ENCODE measurements around the gene TRAPPC4.
A peak's percentile ranks its signal among the peaks of the same experiment; 100 is the strongest.
"Not testable (repeated sequence)": the region's sequence is repeated elsewhere in the genome, so short reads cannot be mapped to it uniquely, and the experiment has no call there.

The TRAPPC4 gene

GRCh38 chr11:119025099-119025473 lies 6.5 kb downstream of the TRAPPC4 start:
- H3K27me3 Mint-ChIP-seq: no peaks in the 10 kb centered on the region

GRCh38 chr11:119025541-119025940 lies 7.0 kb downstream of the TRAPPC4 start:
- no peak overlapping the region for H3K4me3 Mint-ChIP-seq
- peaks cover 54% of the 10 kb centered on the region for H3K4me1 Mint-ChIP-seq (ENCODE audit: low read depth)

More at GRCh38 chr11:119025099-119025473, 6.5 kb downstream of the TRAPPC4 start:
- H3K9me3 Mint-ChIP-seq: no peaks in the 10 kb centered on the region
- H3K36me3 Mint-ChIP-seq (ENCODE audit: low read depth): peaks cover 53% of the 10 kb centered on the region
- H3K4me3 Mint-ChIP-seq: no peak overlapping the region
- peak overlapping the region; percentile 13 for H3K27ac Mint-ChIP-seq
- peaks cover 58% of the 10 kb centered on the region for H3K4me1 Mint-ChIP-seq (ENCODE audit: low read depth)

DNA sequence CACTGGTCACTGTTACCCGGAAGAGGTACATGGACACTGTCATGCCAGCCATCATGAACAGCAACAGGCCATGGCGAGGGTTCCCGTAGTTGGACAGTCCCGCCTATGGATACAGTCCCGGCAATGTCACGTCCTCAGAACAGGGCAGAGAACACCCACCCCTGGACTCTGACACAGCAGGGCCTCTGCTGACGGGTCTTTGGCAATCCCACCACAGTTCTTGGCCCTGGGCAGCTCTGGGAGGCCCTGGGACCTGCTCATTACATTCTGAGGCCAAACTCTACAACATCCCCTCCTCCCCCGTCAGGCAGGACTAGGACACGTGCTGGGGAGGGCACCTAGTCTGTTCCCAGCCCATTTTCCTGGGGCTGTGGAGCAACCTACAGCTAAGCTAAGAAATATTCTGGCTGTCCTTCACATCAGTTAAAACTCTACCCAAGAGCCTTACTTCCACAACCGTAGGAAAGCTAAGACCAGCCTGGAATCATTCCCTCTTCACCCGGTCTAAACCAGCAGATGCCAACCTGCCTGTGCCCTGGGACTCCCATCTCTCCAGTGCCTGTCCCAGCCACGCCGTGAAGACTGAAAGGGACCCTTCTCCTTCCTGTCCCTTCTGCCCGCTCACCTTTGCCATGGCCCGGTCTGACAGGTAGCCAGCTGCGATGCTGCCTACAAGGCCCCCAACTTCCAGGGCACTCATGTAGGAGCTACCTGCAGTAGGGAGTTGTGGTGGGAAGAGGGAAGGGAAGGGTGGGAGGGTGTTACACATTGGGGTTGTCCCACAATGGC lies 7.6 kb downstream of the TRAPPC4 start:
- Mint-ChIP-seq H3K4me3 (no peak overlapping the region), H3K27ac (no peak overlapping the region)

More at GRCh38 chr11:119025541-119025940, 7.0 kb downstream of the TRAPPC4 start:
- Mint-ChIP-seq H3K36me3 (ENCODE audit: low read depth) (peaks cover 50% of the 10 kb centered on the region), H3K9me3 (no peaks in the 10 kb centered on the region), H3K27ac (peak overlapping the region; percentile 13), H3K27me3 (no peaks in the 10 kb centered on the region)

GRCh38 chr11:119026970-119027369 lies 8.4 kb downstream of the TRAPPC4 start:
- Mint-ChIP-seq H3K36me3 (ENCODE audit: low read depth) (peaks cover 42% of the 10 kb centered on the region), H3K27ac (peak overlapping the region; percentile 15), H3K27me3 (no peaks in the 10 kb centered on the region), H3K9me3 (no peaks in the 10 kb centered on the region), H3K4me3 (no peak overlapping the region), H3K4me1 (ENCODE audit: low read depth) (peaks cover 50% of the 10 kb centered on the region)

More for the DNA sequence above, 7.6 kb downstream of the TRAPPC4 start:
- Mint-ChIP-seq H3K27me3 (no peaks in the 10 kb centered on the region), H3K36me3 (ENCODE audit: low read depth) (peaks cover 48% of the 10 kb centered on the region), H3K4me1 (ENCODE audit: low read depth) (peaks cover 54% of the 10 kb centered on the region), H3K9me3 (no peaks in the 10 kb centered on the region)

DNA sequence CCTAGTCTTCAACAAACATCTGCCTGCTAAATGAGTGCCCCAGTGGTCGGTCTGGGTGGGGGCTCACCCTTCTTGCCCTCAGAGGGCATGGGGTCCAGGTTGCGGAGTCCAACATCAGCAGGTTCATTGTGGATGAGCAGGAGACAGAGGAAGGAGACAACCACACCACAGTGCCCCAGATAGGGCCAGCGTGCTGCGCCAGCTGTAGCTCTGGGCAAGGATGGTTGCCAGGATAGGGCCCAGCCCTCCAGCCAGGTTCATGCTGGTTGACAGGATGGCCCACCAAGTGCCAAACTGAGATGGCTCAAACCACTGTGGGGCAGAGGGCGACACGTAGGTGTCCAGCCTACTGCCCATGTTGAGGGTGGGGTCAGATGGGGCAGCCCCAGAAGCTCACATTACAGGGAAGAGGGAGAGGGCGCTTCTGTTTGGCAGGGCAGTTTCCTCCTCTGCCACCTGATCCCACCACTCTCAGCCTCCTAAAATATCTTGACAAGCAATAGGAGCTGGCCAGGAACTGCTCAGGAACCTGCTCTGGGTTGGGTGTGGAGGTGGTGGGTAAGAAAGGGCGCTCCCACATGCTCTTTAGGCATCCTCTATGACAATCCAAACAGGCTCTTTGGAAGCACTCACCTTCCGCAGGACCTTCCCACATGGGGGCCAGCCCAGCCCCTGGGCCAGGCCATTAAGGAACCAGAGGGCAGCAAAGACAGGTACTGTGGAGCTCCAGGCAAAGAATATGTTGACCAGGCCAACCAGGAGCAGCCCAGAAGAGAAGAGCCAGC lies 9.2 kb downstream of the TRAPPC4 start:
- Mint-ChIP-seq H3K27me3 (no peaks in the 10 kb centered on the region), H3K27ac (no peak overlapping the region), H3K4me3 (no peak overlapping the region), H3K4me1 (ENCODE audit: low read depth) (peaks cover 45% of the 10 kb centered on the region), H3K36me3 (ENCODE audit: low read depth) (peaks cover 37% of the 10 kb centered on the region), H3K9me3 (no peaks in the 10 kb centered on the region)

DNA sequence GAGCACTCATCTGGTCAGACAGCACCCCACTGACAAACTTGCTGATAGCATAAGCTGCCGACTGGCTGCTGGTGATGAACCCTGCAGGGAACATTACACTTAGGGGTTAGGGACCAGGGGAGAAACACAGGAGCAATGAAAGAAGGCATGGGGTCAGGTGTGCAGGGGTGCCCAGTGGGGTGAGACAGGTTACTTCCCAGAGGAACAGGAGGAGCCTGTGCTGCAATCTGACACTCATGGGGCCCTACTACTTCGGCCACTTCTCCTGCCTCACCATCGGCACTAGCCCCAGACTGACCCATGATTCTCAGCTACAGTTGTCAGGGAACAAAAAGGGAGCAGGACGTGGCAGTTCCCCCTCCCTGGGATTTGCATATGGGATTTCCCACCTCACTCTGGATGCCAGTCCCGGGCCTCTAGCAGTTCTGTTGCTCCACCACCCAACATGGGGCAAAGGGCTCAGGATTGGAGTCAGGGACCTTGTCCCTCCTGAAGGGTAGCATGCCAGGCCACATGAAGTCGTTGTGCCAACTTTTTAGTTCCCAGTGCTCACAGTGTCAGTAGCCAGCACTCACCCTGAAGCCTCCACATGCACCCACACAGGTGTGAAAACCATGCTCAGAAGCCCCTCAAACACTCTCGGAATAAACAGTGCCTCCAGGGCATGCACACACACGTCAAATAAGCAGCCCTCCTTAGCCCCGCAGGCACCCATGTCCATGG lies 9.9 kb downstream of the TRAPPC4 start:
- H3K9me3 Mint-ChIP-seq: no peaks in the 10 kb centered on the region
- peak overlapping the region; percentile 87 for H3K4me3 Mint-ChIP-seq
- no peaks in the 10 kb centered on the region for H3K27me3 Mint-ChIP-seq
- no peak overlapping the region for H3K27ac Mint-ChIP-seq
- H3K4me1 Mint-ChIP-seq (ENCODE audit: low read depth): peaks cover 37% of the 10 kb centered on the region
- H3K36me3 Mint-ChIP-seq (ENCODE audit: low read depth): peaks cover 32% of the 10 kb centered on the region

DNA sequence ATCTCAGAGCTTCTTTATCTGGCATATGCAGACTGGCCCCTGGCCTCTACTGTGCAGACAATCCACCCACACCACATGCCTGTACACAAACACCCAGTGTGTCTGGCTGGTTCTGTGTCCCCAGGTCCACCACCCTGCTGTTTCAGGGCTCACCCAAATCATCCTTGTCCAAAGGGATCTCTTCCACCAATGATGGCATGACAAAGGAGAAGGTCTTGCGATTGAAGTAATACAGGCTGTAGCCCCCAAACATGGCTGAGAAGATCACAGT lies 10.4 kb downstream of the TRAPPC4 start:
- H3K4me3 Mint-ChIP-seq: peak overlapping the region; percentile 87
- H3K27me3 Mint-ChIP-seq: no peaks in the 10 kb centered on the region
- H3K4me1 Mint-ChIP-seq (ENCODE audit: low read depth): peaks cover 32% of the 10 kb centered on the region
- peaks cover 27% of the 10 kb centered on the region for H3K36me3 Mint-ChIP-seq (ENCODE audit: low read depth)
- H3K27ac Mint-ChIP-seq: peak overlapping the region; percentile 24
- H3K9me3 Mint-ChIP-seq: no peaks in the 10 kb centered on the region

- H3K9me3 Mint-ChIP-seq: no peaks in the 10 kb centered on the region
- H3K36me3 Mint-ChIP-seq (ENCODE audit: low read depth): peaks cover 23% of the 10 kb centered on the region
- peak overlapping the region; percentile 87 for H3K4me3 Mint-ChIP-seq
- no peaks in the 10 kb centered on the region for H3K27me3 Mint-ChIP-seq
- peaks cover 27% of the 10 kb centered on the region for H3K4me1 Mint-ChIP-seq (ENCODE audit: low read depth)
- peak overlapping the region; percentile 89 for H3K27ac Mint-ChIP-seq
Observed at GRCh38 chr11:119029340-119030028, 10.9 kb downstream of the TRAPPC4 start.

- H3K9me3 Mint-ChIP-seq: no peaks in the 10 kb centered on the region
Observed at GRCh38 chr11:119030029-119030328, 11.4 kb downstream of the TRAPPC4 start.

GRCh38 chr11:119030329-119031047 lies 11.9 kb downstream of the TRAPPC4 start, which contains the start of gene SLC37A4:
TSS of gene SLC37A4 (minus strand) at chr11:119030877.
- Mint-ChIP-seq H3K4me3 (peak within 1 kb of the TSS; percentile 87), H3K4me1 (ENCODE audit: low read depth) (peaks cover 22% of the 10 kb centered on the region), H3K27ac (peak within 1 kb of the TSS; percentile 89), H3K27me3 (no peaks in the 10 kb centered on the region), H3K9me3 (no peaks in the 10 kb centered on the region), H3K36me3 (ENCODE audit: low read depth) (peaks cover 13% of the 10 kb centered on the region)

More at GRCh38 chr11:119030029-119030328, 11.4 kb downstream of the TRAPPC4 start:
- Mint-ChIP-seq H3K27me3 (no peaks in the 10 kb centered on the region), H3K4me1 (ENCODE audit: low read depth) (peaks cover 22% of the 10 kb centered on the region), H3K4me3 (peak overlapping the region; percentile 87), H3K27ac (peak overlapping the region; percentile 89), H3K36me3 (ENCODE audit: low read depth) (peaks cover 18% of the 10 kb centered on the region)

DNA sequence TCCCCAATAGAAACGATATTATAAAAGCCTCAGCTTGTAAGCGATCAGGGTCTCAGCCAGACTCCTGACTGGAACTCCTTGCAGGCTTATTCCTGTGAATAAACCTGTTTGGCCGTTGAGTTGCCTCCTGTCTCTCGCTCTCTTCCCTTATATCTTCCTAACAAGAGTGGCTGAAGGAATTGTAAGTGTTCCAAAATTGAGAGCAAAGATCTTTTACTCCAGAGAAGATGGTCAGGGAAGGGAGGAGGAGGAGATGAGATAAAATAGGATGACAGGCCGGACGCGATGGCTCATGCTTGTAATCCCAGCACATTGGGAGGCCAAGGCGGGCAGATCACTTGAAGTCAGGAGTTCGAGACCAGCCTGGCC lies 13.3 kb downstream of the TRAPPC4 start:
- Mint-ChIP-seq H3K27ac (no peak overlapping the region), H3K27me3 (no peaks in the 10 kb centered on the region), H3K4me1 (ENCODE audit: low read depth) (peaks cover 22% of the 10 kb centered on the region), H3K36me3 (ENCODE audit: low read depth) (peaks cover 9% of the 10 kb centered on the region), H3K4me3 (no peak overlapping the region), H3K9me3 (no peaks in the 10 kb centered on the region)

- not testable (repeated sequence) for H3K27me3 Mint-ChIP-seq; H3K27ac Mint-ChIP-seq; H3K9me3 Mint-ChIP-seq; H3K36me3 Mint-ChIP-seq (ENCODE audit: low read depth); H3K4me3 Mint-ChIP-seq
- H3K4me1 Mint-ChIP-seq (ENCODE audit: low read depth): peaks cover 20% of the 10 kb centered on the region
Observed at GRCh38 chr11:119033421-119033820, 14.9 kb downstream of the TRAPPC4 start.

DNA sequence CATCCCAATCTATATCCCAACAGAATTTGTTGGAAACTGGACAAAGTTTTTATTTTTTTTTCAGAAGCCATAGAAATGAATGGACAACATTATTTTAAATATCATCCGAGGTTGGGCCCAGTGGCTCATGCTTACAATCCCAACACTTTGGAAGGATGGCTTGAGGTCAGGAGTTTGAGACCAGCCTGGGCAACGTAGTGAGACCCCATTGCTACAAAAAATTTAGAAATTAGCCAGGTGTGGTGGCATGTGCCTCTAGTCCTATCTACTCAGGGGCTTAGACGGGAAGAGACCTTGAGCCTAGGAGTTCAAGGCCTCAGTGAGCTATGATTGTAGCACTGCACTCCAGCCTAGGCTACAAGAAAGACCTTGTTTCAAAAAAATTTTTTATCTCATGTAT lies 16.2 kb downstream of the TRAPPC4 start:
- Mint-ChIP-seq H3K27ac (no peak overlapping the region), H3K4me1 (ENCODE audit: low read depth) (peaks cover 8% of the 10 kb centered on the region), H3K9me3 (no peaks in the 10 kb centered on the region), H3K36me3 (ENCODE audit: low read depth) (no peaks in the 10 kb centered on the region), H3K4me3 (no peak overlapping the region), H3K27me3 (no peaks in the 10 kb centered on the region)

GRCh38 chr11:119038884-119039283 lies 20.3 kb downstream of the TRAPPC4 start:
- Mint-ChIP-seq H3K27me3 (no peaks in the 10 kb centered on the region), H3K27ac (no peak overlapping the region), H3K4me1 (ENCODE audit: low read depth) (peaks cover 9% of the 10 kb centered on the region)

More at GRCh38 chr11:119038884-119039283, 20.3 kb downstream of the TRAPPC4 start:
- Mint-ChIP-seq H3K9me3 (no peaks in the 10 kb centered on the region), H3K36me3 (ENCODE audit: low read depth) (peaks cover under 1% of the 10 kb centered on the region), H3K4me3 (no peak overlapping the region)
